ENCODE results near the gene SH3D19. TPM values are rescaled to one million over a fixed set of nuclear protein-coding genes. Genes with fewer than 3 reads are reported as not detected.

SH3D19 gene
- total and polyA plus RNA-seq, 12 donors: 32.4 to 175 (median 116) TPM

DNA sequence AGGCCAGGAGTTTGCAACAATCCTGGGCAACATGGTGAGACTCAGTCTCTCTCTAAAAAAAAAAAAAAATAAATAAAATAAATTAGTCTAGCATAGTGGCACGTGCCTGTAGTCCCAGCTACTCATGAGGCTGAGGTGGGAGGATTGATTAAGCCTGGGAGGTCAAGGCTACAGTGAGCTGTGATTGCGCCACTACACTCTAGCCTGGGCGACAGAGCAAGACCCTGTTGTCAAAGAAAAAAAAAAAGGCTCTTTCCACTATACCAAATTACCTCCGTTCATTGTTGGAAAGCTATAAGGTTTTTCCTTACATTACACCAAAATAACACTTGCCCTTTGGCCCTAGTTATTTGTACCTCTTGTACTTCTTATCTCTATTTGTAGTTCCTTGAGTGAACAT, 58.3 kb downstream of the SH3D19 start:
- TF ChIP-seq, protein P1, sequence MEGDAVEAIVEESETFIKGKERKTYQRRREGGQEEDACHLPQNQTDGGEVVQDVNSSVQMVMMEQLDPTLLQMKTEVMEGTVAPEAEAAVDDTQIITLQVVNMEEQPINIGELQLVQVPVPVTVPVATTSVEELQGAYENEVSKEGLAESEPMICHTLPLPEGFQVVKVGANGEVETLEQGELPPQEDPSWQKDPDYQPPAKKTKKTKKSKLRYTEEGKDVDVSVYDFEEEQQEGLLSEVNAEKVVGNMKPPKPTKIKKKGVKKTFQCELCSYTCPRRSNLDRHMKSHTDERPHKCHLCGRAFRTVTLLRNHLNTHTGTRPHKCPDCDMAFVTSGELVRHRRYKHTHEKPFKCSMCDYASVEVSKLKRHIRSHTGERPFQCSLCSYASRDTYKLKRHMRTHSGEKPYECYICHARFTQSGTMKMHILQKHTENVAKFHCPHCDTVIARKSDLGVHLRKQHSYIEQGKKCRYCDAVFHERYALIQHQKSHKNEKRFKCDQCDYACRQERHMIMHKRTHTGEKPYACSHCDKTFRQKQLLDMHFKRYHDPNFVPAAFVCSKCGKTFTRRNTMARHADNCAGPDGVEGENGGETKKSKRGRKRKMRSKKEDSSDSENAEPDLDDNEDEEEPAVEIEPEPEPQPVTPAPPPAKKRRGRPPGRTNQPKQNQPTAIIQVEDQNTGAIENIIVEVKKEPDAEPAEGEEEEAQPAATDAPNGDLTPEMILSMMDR (IDR thresholded peaks at IDR 0.05): no peak
- H3K27me3 ChIP-seq: no peaks in the 10 kb centered on the region
- no peaks in the 10 kb centered on the region for H3K36me3 ChIP-seq
- peaks cover 0 to 7% (median 0%) of the 10 kb centered on the region in 11 donors for H3K9me3 ChIP-seq
- WGBS, 2 donors: 83 to 92% methylated on average over 4 of the region's 4 CpGs
- H3K27ac ChIP-seq: no peak overlapping the region
- DNase-seq (no peak), ATAC-seq (no peak)
- H3K4me3 ChIP-seq: no peak overlapping the region
- intact Hi-C loops (cut with DNase I): loop anchor here in 1 of 10 donors (5.0 kb wide), 1 partner anchor 85 kb away; no protein-coding TSS in a partner anchor
- H3K4me1 ChIP-seq: peaks cover 0 to 25% (median 17%) of the 10 kb centered on the region in 9 donors

DNA sequence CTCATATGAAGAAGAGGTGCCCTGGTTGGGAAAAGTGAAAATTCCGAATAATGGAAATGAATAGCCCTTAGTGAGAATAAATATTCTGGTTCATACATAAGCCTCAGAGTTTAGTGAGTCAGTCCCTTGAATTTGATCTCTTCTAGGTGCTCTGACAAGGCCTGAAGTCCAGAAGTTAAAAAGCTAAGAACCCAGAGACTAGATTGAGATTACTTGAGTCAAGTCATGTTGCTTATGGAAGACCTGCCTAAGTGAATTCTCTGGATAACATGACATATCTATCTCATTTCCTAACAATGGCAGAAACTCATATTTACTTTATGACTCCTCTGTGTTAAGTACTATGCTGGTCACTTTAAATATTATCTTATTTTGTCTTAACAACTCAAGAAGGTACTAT, 58.9 kb downstream of the SH3D19 start:
- H3K27me3 ChIP-seq: no peaks in the 10 kb centered on the region
- whole genome bisulfite sequencing, 2 donors: 94 to 97% methylated on average over 1 of the region's 1 CpG
- H3K27ac ChIP-seq: no peak overlapping the region
- H3K9me3 ChIP-seq: peaks cover 0 to 7% (median 0%) of the 10 kb centered on the region in 11 donors
- H3K36me3 ChIP-seq: no peaks in the 10 kb centered on the region
- no peak for ATAC-seq
- H3K4me1 ChIP-seq: peaks cover 0 to 27% (median 18%) of the 10 kb centered on the region in 9 donors
- TF ChIP-seq, protein P1 (IDR thresholded peaks at IDR 0.05): no peak
- DNase-seq: no peak
- intact Hi-C loops (cut with DNase I): loop anchor here in 1 of 10 donors (5.0 kb wide), 1 partner anchor 86 kb away; no protein-coding TSS in a partner anchor
- H3K4me3 ChIP-seq: no peak overlapping the region

DNA sequence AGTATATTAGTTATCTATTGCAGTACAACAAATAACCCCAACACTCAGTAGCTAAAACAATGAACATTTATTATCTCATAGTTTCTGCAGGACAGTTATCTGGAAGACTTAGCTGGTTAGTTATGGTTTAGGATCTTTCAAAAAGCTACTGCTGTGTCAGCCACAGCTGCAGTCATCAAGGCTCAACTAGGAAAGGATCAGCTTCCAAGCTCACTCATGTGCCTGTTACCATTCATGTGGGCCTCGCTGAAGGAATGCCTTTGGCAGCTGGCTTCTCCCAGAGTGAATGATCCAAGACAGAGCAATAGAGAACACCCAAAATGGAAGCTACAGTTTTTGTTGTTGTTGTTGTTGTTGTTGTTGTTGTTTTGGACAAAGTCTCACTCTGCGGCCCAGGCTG, 62.0 kb downstream of the SH3D19 start:
- WGBS, 2 donors: 73 to 76% methylated on average over 2 of the region's 2 CpGs
- peaks cover 0 to 3% (median 0%) of the 10 kb centered on the region in 11 donors for H3K9me3 ChIP-seq
- no peak for DNase-seq
- no peak overlapping the region for H3K4me3 ChIP-seq
- peak overlapping the region in 4 of 10 donors; percentile 3 to 41 (median 24) for H3K27ac ChIP-seq
- ATAC-seq: peak in 5 of 8 donors; percentile 42 to 70 (median 52)
- intact Hi-C loops (cut with DNase I): no loop called here
- H3K4me1 ChIP-seq: peaks cover 0 to 39% (median 21%) of the 10 kb centered on the region in 9 donors
- H3K27me3 ChIP-seq: no peaks in the 10 kb centered on the region
- TF ChIP-seq, protein P1 (IDR thresholded peaks at IDR 0.05): no peak
- H3K36me3 ChIP-seq: no peaks in the 10 kb centered on the region

DNA sequence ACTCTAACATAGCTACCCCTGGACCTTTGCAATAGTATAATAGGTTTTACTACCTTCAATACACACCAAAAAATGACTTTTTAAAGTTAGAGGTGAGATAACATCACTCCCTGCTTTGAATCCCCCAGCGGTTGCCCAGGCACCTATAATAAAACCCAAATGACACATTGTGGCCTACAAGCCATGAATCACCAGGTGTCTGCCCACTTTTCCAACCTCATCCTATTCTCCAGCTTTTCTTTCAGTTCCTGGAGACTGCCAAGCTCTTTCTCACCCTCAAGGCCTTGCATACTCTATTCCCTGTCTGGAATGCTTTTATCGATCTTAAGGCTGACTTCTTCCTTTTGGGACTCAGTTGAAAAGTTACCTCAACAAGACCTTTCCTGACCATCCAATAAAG, 64.9 kb downstream of the SH3D19 start:
- Histone ChIP-seq H3K4me3 (no peak overlapping the region), H3K4me1 (peaks cover 0 to 52% (median 30%) of the 10 kb centered on the region in 9 donors), H3K36me3 (no peaks in the 10 kb centered on the region), H3K27ac (no peak overlapping the region), H3K9me3 (peaks cover 0 to 3% (median 0%) of the 10 kb centered on the region in 11 donors), H3K27me3 (no peaks in the 10 kb centered on the region)
- WGBS, 2 donors: 99% methylated on average over 2 of the region's 2 CpGs
- ATAC-seq (no peak), DNase-seq (no peak)
- TF ChIP-seq, protein P1 (IDR thresholded peaks at IDR 0.05): no peak
- intact Hi-C loops (cut with DNase I): no loop called here

Data from heart right ventricle (tissue), 16 donors.